CD4-positive, alpha-beta T cell treated with Interleukin-4 for 4 hours (primary cell): ENCODE data around the gene CSNK1D.
A peak's percentile ranks its signal among the peaks of the same experiment; 100 is the strongest.
"Not testable (repeated sequence)": the region's sequence is repeated elsewhere in the genome, so short reads cannot be mapped to it uniquely, and the experiment has no call there.

Source experiments
- DNase-seq: peaks from one replicate; pipeline ENCODE4 v3.0.0-alpha.2; 2020

The CSNK1D gene

DNA sequence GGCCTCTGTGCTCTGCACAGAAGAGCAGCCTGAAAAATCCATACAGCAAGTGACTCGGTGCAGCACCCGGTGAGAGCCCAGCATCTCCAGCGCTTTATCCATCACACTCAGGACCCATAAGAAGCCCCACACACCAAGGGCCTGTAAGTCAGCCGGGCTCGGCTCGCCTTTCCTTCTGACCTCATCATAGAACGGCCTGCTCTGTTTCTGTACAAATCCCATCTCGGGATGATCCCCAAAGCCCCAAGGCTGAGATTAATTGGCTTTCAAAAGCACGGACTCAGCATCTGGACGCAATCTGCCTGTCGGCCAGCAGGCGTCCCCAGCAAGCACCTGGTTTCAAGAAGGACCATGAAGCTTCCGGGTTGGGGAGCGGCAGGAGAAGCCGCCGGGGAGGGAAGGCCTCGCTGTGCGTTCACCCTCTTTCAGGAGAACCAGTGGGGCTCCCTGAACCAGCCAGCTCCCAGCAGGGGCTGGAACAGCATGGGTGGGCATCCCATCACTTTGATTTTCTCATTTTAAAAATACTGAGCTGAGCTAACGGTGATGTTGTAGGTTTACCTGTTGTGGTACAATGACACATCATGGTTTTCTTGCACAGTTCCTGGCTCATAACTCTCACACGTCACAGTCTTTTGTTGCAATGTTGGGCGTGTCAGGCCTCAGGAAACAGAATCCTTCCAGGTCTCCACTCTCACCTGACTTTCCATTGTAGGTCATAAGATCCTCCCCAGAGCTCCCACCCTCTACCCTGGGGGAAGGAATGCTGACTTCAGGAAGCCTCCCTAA is 67.6 kb downstream of the CSNK1D start:
- peak; percentile 81 for DNase-seq

DNA sequence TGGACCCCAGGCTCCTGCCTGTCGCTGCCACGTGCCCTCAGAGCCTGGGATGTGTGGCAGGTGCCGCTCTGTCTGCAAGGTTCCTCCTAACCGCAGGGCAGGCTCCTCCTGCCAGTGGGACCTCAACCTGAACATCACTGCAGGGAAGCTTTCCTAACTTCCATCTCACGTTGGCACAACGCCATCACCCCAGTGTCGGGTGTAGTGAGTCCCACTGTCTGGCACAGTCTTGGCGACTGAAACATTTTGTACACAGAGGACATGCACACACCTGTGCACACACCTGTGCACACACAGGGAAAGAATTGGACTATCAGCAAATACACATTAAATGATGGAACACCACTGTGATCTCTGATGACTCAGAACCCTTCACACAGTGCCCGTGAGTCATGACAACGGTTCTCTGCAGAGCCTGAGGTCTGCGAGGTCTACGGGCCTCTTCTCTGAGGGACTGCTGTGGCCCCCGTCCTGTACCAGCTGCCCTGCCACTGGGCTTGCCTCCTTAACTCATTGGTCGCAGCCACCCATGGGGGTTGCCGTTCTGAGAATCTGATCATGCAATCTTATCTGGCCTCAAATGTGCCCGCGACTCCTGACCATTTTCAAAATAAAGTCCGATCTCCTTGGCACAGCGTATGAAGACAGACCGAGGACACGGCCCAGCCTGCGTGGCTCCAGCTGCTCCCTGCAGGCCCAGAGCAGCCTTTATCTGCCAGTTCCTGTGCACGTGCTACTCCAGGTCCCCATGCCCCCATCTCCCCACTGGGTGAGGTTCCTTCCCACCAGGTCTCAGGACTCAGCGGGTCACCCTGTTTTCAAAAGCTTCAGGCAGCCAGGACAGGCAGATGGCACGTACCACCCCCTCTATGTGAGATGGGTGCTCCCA is 68.4 kb downstream of the CSNK1D start:
- no peak for DNase-seq

DNA sequence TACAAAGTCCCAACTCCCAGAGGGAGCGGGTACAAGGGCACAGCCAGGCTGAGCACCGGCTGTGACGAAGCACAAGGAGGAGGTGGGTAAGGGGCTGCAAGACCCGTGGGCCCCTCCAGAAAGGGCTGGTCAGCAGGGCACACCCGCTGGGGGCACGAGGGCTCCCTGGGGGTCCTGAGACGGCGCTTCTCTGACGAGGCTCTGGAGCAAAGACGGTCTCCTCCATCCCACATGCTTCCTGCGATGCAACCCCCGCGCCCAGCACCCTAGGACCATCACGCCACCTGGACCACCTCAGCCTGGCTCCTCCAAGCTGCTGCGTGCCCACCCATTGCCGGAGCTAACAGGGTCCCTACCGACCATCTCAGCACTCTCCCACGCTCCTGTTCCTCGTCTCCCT is 69.6 kb downstream of the CSNK1D start:
- no peak for DNase-seq

DNA sequence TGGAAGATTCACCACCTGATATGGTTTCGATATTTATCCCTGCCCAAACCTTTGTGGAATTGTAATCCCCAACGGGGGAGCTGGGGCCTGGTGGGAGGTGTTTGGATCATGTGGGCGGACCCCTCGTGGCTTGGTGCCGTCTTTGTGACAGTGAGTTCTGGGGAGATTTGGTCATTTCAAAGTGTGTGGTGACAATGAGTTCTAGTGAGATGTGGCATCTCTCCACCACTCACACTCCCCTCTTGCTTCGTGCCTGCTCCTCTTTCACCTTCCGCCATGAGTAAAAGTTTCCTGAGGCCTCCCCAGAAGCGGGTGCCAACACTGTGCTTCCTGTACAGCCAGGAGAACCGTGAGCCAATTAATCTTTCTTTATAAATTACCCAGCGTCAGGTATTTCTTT is 70.5 kb downstream of the CSNK1D start:
- DNase-seq: no peak

DNA sequence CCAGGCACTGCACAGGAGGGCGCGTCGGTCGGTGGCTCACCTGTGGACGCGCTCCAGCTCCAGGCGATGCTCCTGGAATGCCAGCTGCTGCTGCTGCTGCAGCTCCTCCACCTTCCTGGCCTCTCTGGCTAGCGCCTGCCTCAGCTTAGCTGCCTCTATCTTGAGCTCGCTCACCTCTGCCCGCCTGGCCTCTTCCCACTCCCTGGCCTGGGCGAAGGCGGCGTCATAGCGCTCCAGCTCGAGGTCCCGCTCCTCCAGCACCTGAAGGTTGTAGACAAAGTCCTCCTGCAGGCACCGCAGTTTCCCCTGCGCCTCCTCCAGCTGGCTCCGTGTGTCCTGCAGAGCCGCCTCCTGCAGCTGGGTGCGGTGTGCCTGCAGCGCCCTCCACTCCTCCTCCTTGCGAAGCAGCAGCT is 72.0 kb downstream of the CSNK1D start:
- no peak for DNase-seq

DNA sequence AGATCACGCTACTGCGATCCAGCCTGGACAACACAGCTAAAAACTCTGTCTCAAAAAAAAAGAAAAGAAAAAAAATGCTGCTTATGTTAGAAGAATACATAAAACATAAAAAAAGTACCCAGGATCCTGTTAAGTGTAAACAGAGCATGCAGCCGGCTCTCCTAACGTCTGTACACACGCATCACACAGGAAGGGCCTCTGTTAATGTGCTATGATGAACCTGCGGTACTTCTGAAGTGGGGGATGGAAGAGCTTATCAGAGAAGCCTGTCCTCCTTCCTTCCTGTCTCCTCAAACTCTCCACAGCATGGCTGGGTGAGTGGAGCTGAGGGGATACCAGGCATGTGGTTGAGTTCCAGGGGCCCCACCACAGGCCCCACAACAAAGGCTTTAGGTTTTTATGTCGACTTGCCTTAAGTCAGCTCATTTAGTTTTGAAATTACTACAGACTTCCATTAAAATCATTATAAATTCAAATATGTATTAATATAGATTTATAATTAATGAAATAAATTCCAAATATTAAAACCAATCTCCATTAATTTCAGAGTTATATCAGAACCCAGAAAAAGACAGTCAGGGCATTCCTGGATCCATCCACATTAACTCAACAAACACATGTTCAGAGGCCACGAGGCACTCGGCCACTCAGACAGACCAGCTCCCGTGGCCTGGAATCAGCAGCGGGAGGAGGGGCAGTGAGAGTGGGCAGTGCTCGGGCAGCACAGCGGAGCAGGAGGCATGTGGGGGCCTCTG is 72.6 kb downstream of the CSNK1D start:
- peak; percentile 78 for DNase-seq

DNA sequence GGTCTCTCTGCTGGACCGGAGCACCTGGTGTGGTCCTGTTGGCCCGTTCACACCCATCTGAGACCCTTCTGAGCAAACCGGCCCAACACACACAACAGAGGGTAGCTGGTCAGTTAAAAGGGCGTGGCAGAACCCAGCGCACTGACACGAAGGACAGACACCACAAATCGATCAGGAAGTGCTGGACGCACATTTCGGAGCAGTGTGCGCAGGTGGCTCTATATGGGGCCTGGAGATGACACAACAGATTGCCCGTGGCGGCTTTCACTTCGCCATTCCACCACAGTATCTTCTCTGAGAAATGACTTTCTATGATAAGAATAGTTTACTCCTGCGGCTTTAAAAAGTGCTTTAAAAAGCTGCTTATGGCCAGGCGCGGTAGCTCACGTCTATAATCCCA is 73.4 kb downstream of the CSNK1D start:
- DNase-seq: no peak

DNA sequence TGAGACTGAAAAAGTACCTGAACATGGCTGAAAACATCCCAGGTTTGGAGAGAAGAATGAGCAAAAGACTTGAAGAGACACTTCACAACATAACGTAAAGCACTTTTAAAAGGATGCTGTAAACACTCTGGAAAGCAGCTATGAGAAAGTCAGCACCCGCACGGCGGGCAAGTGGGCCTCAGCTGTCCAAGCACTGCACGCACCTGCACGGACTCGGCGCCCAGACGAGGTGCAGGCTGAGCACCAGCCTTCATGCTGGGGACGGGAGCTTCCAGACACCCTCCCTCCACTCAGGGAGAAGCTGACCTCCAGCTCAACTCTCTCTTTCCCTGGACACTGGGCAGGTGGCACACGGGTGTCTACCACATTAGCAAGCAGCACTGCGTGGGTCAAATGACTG is 74.0 kb downstream of the CSNK1D start:
- DNase-seq: no peak

DNA sequence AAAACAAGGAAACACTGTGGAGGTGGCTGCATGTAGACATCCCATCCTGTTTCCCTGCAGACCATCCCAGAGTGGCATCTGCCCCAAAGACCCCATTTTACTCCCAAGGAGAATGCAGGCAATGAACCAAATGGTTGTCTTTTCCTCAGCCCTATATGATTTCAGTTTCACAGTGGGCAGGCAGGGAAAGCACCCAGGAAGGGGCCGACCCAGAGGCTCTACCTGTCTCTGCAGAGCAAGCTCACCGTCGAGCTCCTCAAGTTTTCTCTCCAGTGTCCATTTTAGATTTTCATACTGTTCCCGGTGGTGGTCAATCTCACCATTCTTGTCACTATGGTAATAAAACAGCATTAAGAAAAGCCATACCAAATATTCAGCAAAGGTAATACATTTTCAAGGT is 75.4 kb downstream of the CSNK1D start:
- DNase-seq: no peak

DNA sequence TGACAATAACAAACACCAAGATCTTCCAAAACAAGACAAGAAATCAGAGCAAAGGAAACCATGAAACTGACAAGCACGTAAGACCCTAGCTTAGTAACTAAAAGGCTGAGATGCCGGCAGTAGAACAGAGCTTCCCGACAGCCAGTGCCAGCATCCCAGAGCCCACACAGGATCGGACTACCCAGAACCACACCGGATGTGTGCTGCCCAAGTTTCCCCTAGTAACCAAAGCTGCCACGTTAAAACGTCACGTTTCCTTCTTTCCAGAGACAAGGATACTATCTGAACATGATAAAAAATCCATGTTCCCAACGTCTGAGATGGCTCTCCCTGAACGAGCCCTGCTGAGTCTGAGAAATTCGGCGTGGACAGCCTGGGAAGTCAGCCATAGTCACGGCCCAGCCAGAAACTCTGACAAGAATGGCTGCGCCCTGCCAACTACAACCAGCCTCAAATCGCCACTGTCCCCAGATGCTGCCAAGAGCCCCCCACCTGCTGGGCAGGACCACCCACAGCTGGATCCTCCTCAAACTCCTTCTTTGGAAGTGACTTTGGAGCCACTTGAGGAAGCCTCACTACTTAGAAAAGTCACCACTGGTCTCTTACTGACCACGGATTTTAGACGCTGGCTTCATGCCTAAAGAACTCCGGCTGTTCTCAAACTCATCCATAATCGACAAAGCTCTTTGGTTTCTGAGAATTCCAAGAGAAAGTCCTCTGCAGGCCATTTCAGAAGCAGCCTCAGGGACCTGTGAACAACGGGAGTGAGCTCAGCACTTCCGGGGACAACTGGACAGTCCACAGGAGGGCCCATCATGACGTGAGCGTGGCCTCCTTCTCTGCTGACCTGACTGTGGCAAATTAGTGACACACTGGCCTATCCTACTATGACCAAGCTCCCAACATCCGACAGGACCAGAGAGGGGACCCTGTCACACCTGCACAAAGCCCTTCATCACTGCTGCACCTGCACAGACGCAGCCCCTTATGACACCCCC is 77.5 kb downstream of the CSNK1D start:
- no peak for DNase-seq

DNA sequence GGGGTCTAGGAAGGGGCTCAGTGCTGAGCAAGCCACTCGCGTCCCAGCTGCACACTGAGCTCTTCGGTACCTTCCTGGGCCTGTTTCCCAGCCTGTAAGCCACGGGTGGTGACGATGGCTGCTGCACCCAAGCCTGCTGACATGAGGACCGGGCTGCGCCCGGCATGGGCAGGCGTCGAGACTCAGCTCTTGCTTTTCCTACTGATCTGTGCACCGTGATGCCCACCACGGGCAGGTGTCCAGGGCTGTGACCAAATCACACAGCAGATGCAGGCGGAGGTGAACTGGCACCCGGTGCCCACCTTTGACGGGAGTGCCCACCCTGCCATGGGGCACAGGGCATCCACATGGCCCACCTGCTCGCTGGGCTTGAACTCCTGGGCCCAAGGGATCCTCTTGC is 78.7 kb downstream of the CSNK1D start:
- DNase-seq: no peak

DNA sequence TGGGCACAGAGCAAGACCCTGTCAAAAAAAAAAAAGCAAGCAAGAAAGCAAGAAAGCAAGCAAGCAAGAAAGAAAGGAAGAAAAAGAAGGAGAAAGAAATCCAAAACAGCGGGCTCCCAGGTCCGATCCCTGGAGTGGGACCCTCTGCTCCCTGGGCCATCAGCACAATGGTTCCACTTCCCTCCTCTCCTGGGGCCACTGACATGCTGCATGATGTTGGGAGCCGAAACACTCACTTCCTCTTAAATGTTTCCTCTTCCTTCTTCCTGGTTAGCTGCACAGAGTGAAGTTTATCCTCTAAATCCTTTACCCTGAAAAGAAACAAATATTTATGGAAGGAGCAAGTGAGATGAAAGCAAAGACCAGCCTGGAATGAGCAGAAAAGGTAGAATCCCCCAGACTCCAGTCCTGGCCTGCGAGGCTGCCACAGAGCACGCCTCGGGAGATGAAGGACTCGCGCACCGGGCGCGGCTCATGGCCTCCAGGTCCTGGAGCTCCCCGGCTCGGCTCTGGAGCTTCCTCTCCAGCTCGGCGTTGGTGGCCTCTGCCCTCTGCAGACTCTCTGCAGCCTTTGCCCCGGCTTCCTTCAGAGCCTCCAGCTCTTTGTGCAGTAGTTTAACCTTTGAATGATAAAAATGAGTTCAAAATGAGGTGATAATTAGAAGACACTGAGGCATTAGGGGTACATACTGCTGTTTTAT is 79.8 kb downstream of the CSNK1D start:
- DNase-seq: no peak

DNA sequence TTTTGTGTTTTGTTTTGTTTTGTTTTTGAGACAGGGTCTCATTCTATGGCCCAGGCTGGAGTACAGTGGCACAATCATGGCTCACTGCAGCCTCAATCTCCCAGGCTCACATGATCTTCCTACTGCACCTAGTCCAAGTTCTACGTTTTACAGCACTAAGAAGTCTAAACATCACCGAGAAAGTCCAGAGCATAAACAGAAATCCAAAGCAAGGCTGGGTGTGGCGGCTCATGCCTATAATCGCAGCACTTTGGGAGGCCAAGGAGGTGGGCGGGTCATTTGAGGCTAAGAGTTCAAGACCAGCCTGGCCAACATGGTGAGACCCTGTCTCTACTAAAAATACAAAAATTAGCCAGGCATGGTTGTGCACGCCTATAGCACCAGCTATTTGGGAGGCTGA is 80.5 kb downstream of the CSNK1D start:
- not testable (repeated sequence) for DNase-seq
